ENCODE measurements around the gene TRIM15.

GRCh38 chr6:30175765-30176164 lies 12.4 kb downstream of the TRIM15 start:
- TF ChIP-seq EZH2phosphoT487 (IDR thresholded peaks at IDR 0.05; ENCODE audit: borderline replicate concordance, low read length) (no peak), EZH2 (IDR thresholded peaks at IDR 0.05; ENCODE audit: low read length, unreplicated experiment) (no peak), CTCF (conservative IDR thresholded peaks at IDR 0.05; ENCODE audit: low read depth, low read length) (no peak)

Measured in PC-3 (cell line).